Endothelial cell of umbilical vein (primary cell): Measurements from ENCODE around the gene SPTBN5. TPM values are rescaled to one million over a fixed set of nuclear protein-coding genes. Genes with fewer than 3 reads are reported as not detected.

Source experiments
- BruUV-seq: library from RNA; stranded (reverse); fragments of 400-500 nt; replicated peaks from 2 replicates; lab custom pipeline; 2021; lab: Mats Ljungman, UMichigan
- CTCF ChIA-PET: fragments of 300-600, 350-600 bp; sonication (Branson Sonifier 250); formaldehyde crosslinking; loops from one replicate; lab custom pipeline; 2021; ENCODE audit warnings: antibody characterized with exemption, inconsistent platforms; lab: Charles Lee
- POLR2A ChIA-PET: fragments of 300-600, 350-600 bp; sonication (Branson Sonifier 250); formaldehyde crosslinking; loops from one replicate; lab custom pipeline; 2021; ENCODE audit warnings: antibody characterized with exemption, inconsistent platforms; lab: Charles Lee
- DNase-seq: peaks from one replicate; pipeline ENCODE4 v3.0.0-alpha.2; 2011; ENCODE audit warnings: low read depth, low spot score
- FAIRE-seq: peaks from 2 replicates; lab custom pipeline; 2011; peaks lifted over from hg19 to GRCh38; lab: Jason Lieb, UNC
- H2AFZ ChIP-seq: 2 replicates; pipeline ENCODE4 v1.6.0; 2012; ENCODE audit warnings: low read depth, low read length, control low read depth, inconsistent platforms
- H3K27ac ChIP-seq: 2 replicates; pipeline ENCODE4 v1.5.1; 2011; ENCODE audit warnings: low read depth, mild to moderate bottlenecking, control low read depth, low read length, moderate library complexity; ENCODE audit not compliant: insufficient read depth
- H3K27me3 ChIP-seq, 2 experiments: 2 replicates each; pipeline versions ENCODE4 v1.6.0 to v1.6.1; 2011; ENCODE audit warnings: low read length in 2 of 2, mixed read lengths in 1 of 2; ENCODE audit not compliant: control insufficient read depth in 2 of 2, insufficient read depth in 2 of 2
- H3K36me3 ChIP-seq, 2 experiments: 2 replicates in 1 of 2; 3 replicates in 1 of 2; pipeline ENCODE4 v1.5.1; 2011; ENCODE audit warnings: low read length in 2 of 2, mild to moderate bottlenecking in 1 of 2, moderate library complexity in 1 of 2; ENCODE audit not compliant: control insufficient read depth in 2 of 2, insufficient read depth in 2 of 2; ENCODE audit errors: extremely low read depth in 1 of 2
- H3K4me1 ChIP-seq: 3 replicates; pipeline ENCODE4 v1.5.1; 2011; ENCODE audit warnings: mild to moderate bottlenecking, low read length; ENCODE audit not compliant: control insufficient read depth, insufficient read depth; ENCODE audit errors: extremely low read depth
- H3K4me2 ChIP-seq: 2 replicates; pipeline ENCODE4 v1.6.1; 2011; ENCODE audit warnings: low read length, control low read depth, mixed read lengths; ENCODE audit not compliant: insufficient read depth
- H3K4me3 ChIP-seq, 3 experiments: fragments of 200-600 bp in 1 of 3; sonication (generic), shearing (Covaris generic) in 1 of 3; replicated peaks in 1 of 3; 2 replicates each; pipeline ENCODE4 v1.5.1; 2011 to 2016; ENCODE audit warnings: control low read depth in 3 of 3, low read length in 3 of 3, mild to moderate bottlenecking in 2 of 3, inconsistent platforms in 1 of 3, low read depth in 1 of 3, moderate library complexity in 1 of 3; ENCODE audit not compliant: insufficient read depth in 1 of 3
- H3K79me2 ChIP-seq: 2 replicates; pipeline ENCODE4 v1.6.0; 2012; ENCODE audit warnings: low read length, inconsistent platforms; ENCODE audit not compliant: control insufficient read depth, insufficient read depth
- H3K9ac ChIP-seq: replicated peaks from 2 replicates; pipeline ENCODE3; 2011; ENCODE audit warnings: low read length, control low read depth; ENCODE audit not compliant: insufficient read depth; ENCODE audit errors: extremely low read depth
- H3K9me1 ChIP-seq: replicated peaks from 3 replicates; pipeline ENCODE4 v1.6.0; 2011; ENCODE audit warnings: mild to moderate bottlenecking, low read length; ENCODE audit not compliant: control insufficient read depth, insufficient read depth; ENCODE audit errors: extremely low read depth
- H3K9me3 ChIP-seq: replicated peaks from 2 replicates; pipeline ENCODE4 v1.5.1; 2012; ENCODE audit warnings: low read length, inconsistent platforms; ENCODE audit not compliant: control insufficient read depth, insufficient read depth
- H4K20me1 ChIP-seq: replicated peaks from 2 replicates; pipeline ENCODE3; 2011; ENCODE audit warnings: mild to moderate bottlenecking, low read length; ENCODE audit not compliant: control insufficient read depth, insufficient read depth; ENCODE audit errors: extremely low read depth
- GATA2 ChIP-seq: IDR thresholded peaks from 2 replicates; pipeline ENCODE4 v1.7.0; 2011; ENCODE audit warnings: low read depth, mild to moderate bottlenecking, moderate library complexity, mixed read lengths, low read length; ENCODE audit not compliant: insufficient read length, insufficient read depth
- JUN ChIP-seq: IDR thresholded peaks from 2 replicates; pipeline ENCODE4 v1.6.1; 2011; ENCODE audit warnings: borderline replicate concordance, low read depth; ENCODE audit not compliant: insufficient read length, insufficient read depth
- POLR2A ChIP-seq: IDR thresholded peaks from 2 replicates; pipeline ENCODE4 v1.6.1; 2012; ENCODE audit warnings: low read depth, mild to moderate bottlenecking, control low read depth, low read length
- dilution Hi-C: fragments of 300-500 bp; cut with MboI; formaldehyde crosslinking; loops from one replicate; pipeline ENCODE4 v1.15.0; 2019; ENCODE audit warnings: low sequenced_read_pairs; ENCODE audit not compliant: extremely low pct_ligation_motif_present
- intact Hi-C: fragments of 100-400 bp; cut with micrococcal nuclease; formaldehyde crosslinking; loops from one replicate; pipeline ENCODE4 v1.10.0; 2022
- polyA plus RNA-seq, 4 experiments: library from polyadenylated mRNA; depleted of rRNA in 3 of 4; stranded (reverse) in 3 of 4; unstranded in 1 of 4; fragments of >200 nt; gene quantifications; 2 replicates each; pipeline versions ENCODE4 v1.2.1 to v1.2.3, GENCODE V29; 2011 to 2012; ENCODE audit warnings: missing spikeins in 1 of 4
- total RNA-seq: library from RNA; stranded (reverse); gene quantifications from 2 replicates; pipeline ENCODE4 v1.2.3, GENCODE V29; 2021
- TF ChIP-seq, protein P1 (sequence below), 2 donors: IDR thresholded peaks; 1 replicate in 1 of 2; 2 replicates in 1 of 2; pipeline ENCODE4 v1.5.1; 2011; ENCODE audit warnings: low read length in 2 of 2, mild to moderate bottlenecking in 2 of 2, moderate library complexity in 2 of 2, control low read depth in 1 of 2, inconsistent platforms in 1 of 2, low read depth in 1 of 2; ENCODE audit not compliant: insufficient read depth in 1 of 2; ENCODE audit errors: extremely low read depth in 1 of 2
- TF ChIP-seq, protein P2 (sequence below): IDR thresholded peaks from 2 replicates; pipeline ENCODE4 v1.6.1; 2011; ENCODE audit not compliant: insufficient read depth, insufficient read length

The SPTBN5 gene
- total and polyA plus RNA-seq, 2 donors (not counting 3 experiments of a cell fraction or from before 2014, with no cell fraction given) = 12.0 to 19.0 TPM

DNA sequence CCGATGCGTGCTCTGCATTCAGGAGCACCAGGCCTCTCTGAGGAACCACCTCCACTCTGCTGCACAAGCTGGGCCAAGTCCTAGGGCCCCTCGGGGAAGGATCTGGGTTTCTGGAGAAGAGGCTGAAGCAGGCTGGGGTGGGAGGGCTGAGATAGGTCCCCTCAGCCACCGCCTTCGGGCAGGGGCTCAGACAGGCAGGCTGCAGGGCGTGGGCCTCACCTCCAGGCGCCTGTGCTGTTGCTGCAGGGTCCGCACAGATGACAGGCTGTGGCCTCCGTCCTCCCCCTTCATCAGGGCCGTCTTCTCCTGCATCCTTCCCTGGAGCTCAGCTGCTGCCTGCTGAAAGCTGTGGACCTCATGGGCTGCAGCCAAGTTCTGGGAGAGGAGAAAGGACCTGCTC, 40.0 kb downstream of the SPTBN5 start:
- Histone ChIP-seq H3K4me3 (no peak overlapping the region), H3K36me3 (peaks cover 6 to 41% of the 10 kb centered on the region in 2 experiments), H3K4me1 (no peaks in the 10 kb centered on the region), H2AFZ (no peak overlapping the region), H3K9me3 (no peaks in the 10 kb centered on the region), H3K9ac (no peak overlapping the region), H3K79me2 (no peaks in the 10 kb centered on the region), H3K27me3 (no peaks in the 10 kb centered on the region), H3K4me2 (no peak overlapping the region), H4K20me1 (no peaks in the 10 kb centered on the region), H3K27ac (no peak overlapping the region), H3K9me1 (no peaks in the 10 kb centered on the region)
- ChIA-PET POLR2A (no interaction called here), CTCF (interaction anchor here (1.8 to 3.2 kb wide), 2 partner anchors 10 to 51 kb away, joined by 5 to 12 read pairs; no protein-coding TSS in a partner anchor)
- no TSS peak for BruUV-seq
- FAIRE-seq (no peak), DNase-seq (no peak)
- TF ChIP-seq, protein P1, sequence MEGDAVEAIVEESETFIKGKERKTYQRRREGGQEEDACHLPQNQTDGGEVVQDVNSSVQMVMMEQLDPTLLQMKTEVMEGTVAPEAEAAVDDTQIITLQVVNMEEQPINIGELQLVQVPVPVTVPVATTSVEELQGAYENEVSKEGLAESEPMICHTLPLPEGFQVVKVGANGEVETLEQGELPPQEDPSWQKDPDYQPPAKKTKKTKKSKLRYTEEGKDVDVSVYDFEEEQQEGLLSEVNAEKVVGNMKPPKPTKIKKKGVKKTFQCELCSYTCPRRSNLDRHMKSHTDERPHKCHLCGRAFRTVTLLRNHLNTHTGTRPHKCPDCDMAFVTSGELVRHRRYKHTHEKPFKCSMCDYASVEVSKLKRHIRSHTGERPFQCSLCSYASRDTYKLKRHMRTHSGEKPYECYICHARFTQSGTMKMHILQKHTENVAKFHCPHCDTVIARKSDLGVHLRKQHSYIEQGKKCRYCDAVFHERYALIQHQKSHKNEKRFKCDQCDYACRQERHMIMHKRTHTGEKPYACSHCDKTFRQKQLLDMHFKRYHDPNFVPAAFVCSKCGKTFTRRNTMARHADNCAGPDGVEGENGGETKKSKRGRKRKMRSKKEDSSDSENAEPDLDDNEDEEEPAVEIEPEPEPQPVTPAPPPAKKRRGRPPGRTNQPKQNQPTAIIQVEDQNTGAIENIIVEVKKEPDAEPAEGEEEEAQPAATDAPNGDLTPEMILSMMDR (IDR thresholded peaks at IDR 0.05; ENCODE audit: extremely low read depth in 1 of 2, insufficient read depth in 1 of 2, low read depth in 1 of 2, low read length in 2 of 2) = no peak
- TF ChIP-seq POLR2A = no peak
- TF ChIP-seq GATA2 = no peak
- TF ChIP-seq, protein P2, sequence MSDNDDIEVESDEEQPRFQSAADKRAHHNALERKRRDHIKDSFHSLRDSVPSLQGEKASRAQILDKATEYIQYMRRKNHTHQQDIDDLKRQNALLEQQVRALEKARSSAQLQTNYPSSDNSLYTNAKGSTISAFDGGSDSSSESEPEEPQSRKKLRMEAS = no peak
- TF ChIP-seq JUN = no peak
- dilution Hi-C loops (no loop called here), intact Hi-C loops (no loop called here)
